GM13976 (cell line): Measurements from ENCODE around the gene FBXW2.

ENCODE experiments used
- DNase-seq: peaks from one replicate; pipeline ENCODE4 v3.0.0; 2012; ENCODE audit warnings: low spot score
- CTCF ChIP-seq: IDR thresholded peaks from 2 replicates; pipeline ENCODE4 v1.5.1; 2012; ENCODE audit warnings: borderline replicate concordance, mild to moderate bottlenecking; ENCODE audit not compliant: insufficient read depth; ENCODE audit errors: extremely low read depth, missing control alignments, control extremely low read depth
- in situ Hi-C: fragments of 300-500 bp; cut with MboI; formaldehyde crosslinking; loops from one replicate; pipeline ENCODE4 v1.12.0; 2022; ENCODE audit warnings: low sequenced_read_pairs, mixed read lengths, inconsistent platforms; ENCODE audit not compliant: unreplicated experiment

The FBXW2 gene

DNA sequence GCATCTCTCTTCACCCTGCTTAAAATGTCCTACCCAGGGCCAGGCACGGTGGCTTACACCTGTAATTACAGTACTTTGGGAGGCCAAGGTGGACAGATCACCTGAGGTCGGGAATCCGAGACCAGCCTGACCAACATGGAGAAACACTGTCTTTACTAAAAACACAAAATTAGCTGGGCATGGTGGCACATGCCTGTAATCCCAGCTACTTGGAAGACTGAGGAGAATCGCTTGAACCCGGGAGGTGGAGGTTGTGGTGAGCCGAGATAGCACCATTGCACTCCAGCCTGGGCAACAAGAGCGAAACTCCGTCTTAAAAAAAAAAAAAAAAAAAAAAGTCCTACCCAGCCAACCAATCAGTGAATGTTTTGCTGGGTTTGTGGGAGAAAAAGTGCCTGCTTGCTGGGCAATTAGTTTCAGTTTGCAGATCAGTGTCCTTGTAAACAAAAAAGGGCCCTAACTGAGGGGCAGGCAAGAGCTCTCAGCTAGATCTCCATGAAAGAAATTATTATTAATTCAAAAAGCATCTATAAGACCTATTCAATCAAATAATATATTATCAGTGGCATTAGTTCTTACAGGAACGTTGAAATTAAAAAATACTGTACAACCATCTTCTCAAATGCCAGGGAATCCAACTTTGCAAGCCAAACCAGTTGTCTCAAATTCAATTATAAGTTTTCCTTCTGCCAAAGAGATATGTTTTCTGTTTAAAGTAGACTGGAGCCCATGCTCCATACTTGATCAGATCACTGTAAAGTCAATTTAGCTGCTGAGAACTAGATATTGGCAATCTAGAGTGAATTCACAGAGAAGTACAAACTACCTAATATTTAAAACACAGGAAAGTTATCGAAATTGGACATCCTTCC is 82.9 kb downstream of the FBXW2 start:
- no peak for TF ChIP-seq CTCF
- in situ Hi-C loops: no loop called here
- DNase-seq: no peak

- in situ Hi-C loops: no loop called here
Measured at GRCh38 chr9:120708526-120709224, 84.5 kb downstream of the FBXW2 start.

DNA sequence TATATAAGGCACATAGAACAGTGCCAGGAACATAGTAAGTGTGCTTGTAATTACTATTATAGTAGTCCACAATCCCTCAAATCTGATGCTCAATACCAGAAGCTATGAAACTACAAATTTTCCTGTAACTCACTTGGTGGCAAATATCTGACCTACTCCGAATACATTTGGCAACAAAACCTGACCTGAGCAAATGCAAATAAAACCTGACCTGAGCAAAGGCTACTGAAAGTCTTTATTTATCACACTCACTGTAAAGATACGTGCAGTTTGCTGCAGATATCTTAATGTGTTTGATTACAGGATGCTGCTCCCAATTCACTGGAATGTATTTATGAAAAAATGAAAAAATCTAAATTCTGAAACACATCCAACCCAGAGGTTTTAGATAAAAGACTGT is 86.0 kb downstream of the FBXW2 start:
- no peak for TF ChIP-seq CTCF
- in situ Hi-C loops: no loop called here
- DNase-seq: no peak

More at GRCh38 chr9:120708526-120709224, 84.5 kb downstream of the FBXW2 start:
- no peak for TF ChIP-seq CTCF
- DNase-seq: no peak
